ENCODE measurements around the gene GFOD1.

The GFOD1 gene

DNA sequence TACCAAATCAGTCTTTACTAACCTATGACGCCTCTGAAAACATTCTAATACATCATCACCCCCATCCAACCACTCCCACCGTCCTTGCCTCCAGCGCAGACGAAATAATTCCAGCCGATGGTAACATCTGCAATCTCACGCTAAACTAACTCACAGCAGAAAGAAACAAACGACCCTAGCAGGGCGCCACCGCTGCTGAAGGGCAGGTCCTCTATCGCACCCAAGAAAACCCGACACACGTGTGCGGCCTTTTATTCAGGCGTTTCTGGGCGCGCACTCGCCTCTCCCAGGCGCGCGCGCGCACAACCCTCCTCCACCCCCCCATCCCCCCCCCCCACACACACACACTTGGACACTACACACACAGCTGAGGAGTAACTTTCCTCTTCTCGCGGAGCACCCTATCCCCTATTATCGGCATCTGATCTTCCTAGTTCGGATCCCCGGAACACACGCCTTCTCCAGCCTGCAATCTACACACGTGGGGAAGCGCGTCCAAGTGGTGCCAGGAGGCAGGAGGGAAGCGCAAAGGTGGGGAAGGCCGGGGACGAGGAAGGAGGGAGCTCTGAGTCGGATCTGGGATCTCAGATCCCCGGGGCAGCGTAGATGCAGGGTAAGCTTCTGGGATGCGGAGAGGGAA lies 1.4 kb downstream of the GFOD1 start:
- peak; percentile 66 for DNase-seq

DNA sequence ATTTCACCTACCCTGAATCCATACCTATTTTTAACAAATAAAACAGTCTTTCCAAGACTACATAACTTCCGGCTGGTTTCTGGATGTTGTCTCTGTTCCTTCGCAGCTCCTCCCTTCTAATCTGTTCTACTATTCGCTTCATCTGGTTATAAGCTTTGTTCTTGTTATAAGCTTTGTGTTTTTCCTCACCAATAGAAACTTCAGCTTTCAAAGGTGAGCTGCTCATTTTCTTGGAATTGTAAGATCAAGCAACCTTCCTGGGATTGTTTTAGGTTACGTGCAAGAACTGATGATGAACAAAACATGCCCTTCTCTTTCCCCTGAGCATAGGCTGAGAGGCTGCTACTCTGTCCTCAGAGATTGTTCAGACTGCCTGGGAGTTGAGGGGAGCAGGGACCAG lies 2.1 kb downstream of the GFOD1 start:
- DNase-seq, result no peak

DNA sequence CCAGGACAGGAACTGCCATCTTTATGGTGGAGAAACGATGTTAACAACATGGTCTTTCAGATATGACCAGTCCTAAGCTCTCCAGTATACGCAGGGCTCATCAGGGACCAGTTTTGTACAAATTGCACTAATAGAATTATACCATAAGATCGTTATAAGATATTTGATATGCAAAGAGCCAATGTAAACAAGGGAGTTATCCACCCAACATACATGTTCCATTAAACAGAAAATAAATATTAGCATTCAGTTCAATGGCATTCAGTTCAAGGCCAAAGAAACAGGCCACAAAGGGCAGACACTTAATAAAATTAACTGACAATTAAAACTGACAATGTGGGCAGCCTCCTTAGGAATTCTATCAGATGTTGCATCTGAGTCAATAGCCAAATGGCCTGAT lies 2.6 kb downstream of the GFOD1 start:
- DNase-seq, result no peak

DNA sequence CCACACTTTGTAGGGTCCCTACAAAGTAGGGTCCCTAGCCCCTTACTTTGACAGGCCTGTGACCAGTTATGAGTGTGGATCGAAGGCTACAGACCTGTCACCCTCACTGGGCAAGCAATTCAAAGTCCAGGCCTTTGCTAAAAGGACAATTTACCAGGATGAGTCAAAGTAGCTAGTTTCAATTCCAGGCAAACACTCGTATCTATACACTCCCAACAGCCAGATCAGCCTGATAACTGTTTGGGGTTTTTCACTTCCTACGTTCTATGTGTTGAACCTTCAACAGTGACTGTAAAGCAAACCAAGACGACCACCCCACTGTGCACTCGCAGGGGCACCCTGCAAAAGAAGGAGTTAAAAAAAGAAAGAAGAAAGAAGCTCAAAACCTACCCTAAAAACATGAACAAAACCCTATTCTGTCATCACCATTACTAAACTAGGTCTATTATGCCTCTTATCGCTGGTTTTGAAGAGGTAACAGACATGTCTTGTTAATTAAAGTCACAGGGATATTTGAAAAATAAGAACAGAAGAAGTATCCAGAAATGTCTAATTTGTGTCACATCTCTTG lies 3.2 kb downstream of the GFOD1 start:
- DNase-seq, result no peak

DNA sequence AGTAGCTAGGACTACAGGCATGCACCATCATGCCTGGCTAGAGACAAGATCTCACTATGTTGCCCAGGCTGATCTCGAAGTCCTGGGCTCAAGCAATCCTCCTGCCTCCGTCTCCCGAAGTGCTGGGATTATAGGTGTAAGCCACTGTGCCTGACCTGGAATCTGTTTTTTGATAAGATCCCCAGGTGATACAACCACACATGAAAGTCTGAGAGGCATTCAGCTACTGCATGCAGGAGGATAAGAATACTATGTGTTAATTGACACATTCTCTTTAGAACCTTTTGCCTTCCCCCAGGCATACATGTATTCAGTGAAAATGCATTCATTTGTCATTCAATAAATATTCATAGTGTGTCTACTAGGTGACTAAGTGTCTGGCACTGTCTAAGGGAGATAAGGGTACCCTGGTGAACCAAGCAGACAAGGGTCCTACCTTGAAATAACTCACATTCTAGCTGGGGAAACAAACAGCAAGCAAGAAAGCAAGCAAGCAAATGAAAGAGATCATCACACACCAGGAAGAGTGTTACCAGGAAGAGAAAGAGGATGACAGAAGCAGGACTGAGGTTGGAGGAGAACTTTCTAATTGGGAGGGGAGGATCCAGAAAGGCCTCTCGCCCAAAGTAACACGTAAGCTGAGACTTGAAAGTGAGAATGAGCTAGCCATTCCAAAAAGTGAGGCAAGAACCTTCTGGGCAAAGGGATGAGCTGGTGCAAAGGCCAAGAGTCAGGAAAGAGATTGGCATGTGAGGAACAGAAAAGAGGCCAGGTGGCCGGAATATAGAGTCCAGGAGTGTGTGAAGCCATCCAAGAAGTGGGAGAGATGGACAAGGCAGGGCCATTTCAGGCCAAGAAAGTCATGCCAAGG lies 6.5 kb downstream of the GFOD1 start:
- no peak for DNase-seq

DNA sequence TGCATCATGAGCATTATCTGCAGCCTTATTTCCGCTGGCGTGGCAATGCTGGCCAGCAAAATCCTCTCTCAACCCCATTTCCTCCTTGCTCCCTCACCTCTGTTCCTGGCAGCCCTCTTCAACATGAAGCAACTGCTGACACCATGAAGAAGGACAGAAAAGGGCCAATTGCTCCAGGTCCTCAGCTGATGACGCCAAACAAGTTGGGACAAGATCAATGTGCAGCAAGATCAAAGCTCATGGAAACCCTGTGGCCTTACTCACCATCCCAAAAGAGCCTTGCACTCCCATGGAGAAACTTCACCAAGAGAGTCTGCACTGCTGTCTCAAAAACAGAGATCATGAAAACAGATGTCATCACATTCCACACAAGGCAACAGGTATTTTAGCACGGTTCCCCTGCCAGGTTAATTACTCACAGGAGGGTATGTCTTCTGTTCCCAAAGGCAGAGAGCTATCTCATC lies 7.4 kb downstream of the GFOD1 start:
- no peak for DNase-seq

DNA sequence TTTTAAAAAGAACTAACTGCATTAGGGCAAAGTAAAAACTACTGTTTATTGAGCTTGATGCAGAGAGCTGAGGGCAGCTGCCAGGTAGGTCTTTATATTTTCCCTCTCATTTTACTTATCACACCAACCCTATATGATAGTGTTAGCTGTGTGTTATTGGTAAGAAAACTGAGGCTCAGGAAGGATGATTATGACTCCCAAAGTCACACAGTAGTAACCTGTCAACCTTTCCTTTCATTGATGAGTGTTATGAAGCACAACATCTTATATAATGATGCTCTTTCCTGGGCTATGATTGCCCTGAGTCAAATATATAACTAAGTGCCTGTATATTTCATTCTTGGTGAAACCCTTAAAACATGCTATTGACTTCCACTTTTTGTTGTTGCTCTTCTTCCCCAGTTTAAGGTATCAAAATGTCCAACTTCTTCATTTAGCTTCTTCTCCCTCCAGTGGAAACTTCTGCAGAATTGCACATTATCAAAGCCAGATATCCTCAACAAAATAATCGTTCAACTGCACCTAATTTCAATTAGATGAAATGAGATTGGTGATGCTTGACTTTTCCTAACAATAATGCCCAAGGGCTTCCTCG lies 8.1 kb downstream of the GFOD1 start:
- DNase-seq, result no peak

DNA sequence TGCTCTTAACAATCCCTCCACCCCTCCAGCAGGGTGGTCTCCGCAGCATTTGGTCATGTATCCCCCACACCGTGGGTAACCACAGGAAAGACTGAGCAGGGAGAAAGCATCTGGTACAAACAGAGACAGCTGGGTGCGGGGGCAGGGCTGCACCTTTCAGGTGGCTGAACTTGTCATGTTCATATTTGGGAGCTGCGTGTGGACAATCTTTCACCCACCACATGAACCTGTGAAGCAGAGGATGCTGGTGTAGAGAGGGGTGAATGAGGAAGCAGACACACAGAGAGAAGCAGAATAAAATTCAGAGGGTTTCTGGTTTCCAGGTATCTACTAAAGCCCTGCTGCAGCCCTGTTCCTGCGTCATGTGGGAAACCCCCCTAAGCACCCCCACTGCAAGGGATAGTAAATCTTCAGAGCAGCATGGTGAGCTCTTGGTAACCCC lies 8.9 kb downstream of the GFOD1 start:
- no peak for DNase-seq

DNA sequence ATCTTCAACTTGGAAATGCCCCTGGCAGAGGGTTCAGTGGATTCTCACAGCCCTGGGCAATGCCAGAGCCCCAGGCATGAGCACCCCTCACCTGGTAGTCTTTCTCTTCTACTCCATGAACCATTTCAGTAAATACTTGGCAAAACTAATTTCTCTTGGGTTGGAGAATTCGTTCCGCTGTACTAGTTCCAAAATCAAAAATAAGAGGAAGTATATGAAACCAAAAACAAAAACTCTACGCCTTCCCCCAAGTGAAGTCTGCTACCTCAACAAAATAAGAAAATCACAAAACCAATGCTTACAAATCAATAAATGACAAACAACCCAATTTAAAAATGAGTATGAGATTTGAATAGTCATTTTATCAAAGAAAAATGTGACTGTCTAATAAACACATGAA lies 12.6 kb downstream of the GFOD1 start:
- no peak for DNase-seq

DNA sequence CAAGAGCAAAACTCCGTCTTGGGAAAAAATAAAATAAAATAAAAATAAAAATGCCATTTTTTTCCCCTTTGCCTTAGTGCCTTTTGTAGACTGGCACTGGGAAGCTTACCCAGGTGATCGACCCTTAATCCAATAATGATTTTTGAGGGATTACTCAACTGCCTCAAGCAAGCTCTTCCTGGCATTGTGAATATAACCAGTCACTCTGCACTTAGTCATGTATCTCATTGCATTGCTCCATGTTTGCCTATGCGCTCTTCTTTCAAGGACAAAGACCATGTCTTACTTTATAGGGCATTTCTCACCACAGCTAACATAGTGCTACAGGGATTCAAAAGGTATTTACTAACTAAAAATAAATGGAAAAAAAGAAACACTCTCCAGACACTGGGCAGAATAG lies 13.0 kb downstream of the GFOD1 start:
- no peak for DNase-seq

DNA sequence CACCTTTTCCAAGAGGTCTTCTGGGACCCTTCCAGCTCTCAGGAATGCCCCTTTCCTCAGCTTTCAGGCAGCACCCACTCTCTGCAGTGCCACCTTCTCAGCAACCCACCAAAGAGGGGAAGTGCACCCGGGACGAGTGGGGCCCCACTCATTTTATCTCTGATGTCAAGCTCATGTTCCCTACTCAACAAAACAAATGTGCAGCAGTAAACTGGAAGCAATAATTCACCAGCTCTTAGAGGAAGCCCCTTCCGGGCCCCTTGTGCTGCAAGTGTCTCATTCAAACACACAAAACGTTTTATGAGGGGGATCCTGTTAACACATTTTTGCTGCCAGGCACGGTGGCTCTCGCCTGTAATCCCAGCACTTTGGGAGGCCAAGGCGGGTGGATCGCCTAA lies 13.6 kb downstream of the GFOD1 start:
- DNase-seq, result no peak

DNA sequence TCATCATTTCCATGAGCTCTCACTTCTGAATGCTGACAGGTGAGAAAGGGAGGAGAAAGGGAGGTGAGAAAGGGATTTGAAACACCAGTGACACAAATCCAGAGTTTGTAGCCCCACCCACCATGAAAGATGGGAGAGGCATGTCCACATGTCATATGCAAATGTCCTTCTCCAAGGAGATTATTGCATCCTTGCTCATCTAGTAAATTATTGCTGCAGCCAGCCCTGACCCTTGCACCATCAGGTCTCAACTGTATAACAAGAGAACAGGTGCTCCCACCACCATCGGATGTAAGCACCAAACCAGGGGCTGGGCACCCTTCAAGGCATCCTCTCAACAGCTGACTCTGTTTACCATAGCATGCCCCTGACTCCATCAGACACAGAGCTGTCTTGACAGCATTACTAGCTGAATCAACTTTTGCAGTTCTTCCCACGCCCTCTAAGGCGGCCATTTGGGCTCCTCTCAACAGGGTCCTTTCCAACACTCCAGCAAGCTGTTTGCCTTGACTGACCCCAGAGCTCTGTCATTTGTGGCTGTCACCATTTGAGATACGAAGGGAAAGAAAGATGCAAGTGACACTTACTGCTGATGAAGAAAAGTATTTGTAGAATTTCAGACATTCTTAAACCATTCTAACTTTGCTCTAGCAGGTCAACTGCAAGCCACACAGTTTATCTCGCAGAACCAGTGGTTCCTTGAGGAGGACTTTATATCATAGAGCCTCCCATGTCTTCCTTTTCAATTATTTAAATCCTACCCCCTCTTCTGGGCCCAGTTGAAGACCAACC lies 14.2 kb downstream of the GFOD1 start:
- DNase-seq, result no peak

DNA sequence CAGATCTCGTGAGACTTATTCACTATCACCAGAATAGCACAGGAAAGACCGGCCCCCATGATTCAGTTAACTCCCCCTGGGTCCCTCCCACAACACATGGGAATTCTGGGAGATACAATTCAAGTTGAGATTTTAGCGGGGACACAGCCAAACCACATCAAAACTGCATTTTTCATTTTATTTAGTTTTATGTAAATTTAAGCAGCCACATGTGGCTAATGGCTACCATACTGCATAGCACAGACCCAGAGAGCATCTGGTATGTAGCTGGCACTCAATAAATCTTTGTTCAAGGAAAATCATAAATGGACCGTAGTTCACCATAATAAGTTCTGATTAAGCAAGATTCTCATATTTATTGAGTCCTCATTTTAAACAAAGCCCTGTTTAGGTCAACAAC lies 15.3 kb downstream of the GFOD1 start:
- no peak for DNase-seq

DNA sequence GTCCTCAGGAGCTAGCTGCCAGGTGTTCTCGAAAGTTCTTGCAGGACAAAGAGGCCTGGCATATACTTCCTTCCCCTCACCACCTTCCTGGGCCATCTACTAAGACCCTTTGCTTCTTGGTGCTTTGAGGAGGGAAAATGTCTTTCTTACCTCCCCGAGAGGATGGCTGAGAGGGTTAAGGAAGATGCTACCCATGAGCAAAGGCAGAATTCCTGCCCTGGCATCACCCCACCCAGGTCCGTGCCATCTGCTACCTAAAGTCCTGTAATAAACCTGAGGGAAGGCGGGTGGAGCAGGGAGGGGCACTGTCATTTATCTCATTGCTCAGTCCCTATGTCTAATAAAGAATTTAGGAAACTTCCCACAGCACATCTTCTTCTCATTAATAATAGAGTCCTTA lies 16.2 kb downstream of the GFOD1 start:
- DNase-seq, result no peak

DNA sequence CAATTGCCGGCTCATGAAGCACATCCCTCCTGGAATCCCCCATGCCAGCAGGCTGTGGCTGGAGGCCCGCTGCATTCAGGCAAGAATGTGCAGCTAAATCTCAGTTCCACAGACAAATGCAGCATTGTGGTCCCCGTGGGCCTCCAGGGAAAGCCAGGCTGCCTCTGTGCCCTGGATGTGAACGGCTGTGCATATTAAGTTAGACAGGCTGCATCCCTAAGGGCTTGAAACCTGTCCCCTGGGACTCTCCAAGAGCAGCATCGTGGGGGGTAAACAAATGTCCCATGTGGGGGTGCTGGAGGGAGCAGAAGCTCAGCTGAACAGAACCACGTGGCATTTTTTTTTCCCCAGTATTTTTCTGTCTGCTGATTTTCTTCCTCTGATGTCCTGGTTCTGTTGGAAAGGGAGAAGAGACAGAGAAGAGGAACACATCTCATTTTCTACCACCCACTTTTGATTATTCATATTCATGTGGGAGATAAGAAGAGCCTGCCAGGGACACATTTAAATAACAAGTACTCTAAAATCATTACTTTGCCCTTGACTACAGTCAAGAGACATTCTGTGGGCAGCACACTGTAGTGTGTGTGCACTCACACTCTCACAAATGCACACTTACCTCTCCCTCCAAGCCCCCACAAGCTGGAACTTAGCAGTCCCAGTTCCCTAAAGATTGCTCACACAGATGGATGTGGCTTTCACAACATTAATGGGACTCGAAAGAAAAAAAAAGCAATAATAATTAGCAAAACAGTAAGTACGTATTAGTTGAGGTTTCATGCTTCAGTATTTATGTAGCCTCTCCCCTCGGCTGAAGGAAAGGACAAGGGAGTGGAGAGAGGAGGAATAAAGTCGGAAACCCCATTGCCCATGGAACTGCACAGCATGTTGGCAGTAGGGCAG lies 16.9 kb downstream of the GFOD1 start:
- DNase-seq, result no peak

DNA sequence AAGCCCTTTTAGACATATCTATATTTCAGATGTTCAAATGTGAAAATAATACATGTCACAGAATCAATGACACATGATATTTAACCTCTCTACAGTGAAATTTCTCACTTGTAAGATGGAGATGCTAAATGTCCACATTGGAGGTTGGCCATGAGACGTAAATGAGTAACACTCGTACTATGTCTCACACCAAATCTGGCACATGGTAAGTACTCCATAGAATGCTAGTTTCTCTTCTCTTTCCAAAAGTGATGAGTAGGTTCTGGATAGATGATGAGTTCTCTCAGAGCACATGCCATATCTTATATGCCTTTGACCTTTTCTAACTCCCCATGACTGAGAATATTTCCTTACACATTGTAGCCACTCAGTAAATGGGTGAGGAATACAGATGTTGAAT lies 17.7 kb downstream of the GFOD1 start:
- no peak for DNase-seq

DNA sequence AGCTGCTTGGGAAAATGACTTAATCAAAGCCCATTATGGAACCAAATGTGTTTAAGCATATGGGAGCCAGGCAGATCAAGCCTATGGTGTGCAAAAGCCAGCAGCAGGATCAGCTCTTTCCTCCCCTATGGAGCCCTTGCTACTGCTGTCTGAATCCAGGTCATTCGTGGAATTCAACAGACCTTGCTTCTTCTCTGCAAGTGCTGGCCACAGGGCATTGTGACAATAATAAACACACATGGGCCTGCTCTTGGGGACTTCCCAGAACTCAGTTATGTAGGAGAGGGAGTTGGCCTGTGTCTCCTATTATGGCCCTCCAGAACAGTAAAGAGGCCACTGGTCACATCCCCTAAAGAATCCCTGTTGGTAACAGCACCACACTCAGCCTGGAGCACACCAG lies 18.6 kb downstream of the GFOD1 start:
- DNase-seq, result no peak

DNA sequence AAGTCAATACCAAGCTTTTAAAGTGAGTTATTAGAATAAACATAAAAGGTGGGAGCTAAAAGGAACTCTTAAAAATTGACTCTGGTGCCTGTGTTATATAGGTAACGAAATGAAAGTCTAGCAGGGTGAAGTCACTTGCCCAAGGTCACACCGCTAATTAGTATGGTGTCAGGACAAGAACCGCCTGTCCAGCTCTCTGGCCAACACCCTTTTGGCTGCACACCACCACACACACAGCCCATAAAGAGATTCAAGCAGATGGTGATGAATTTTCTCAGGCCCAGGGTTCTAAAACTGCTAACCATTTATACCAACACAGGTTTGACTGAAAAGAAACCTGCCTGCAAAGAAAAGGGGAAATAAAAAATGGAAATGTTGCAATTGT lies 20.2 kb downstream of the GFOD1 start:
- no peak for DNase-seq

DNA sequence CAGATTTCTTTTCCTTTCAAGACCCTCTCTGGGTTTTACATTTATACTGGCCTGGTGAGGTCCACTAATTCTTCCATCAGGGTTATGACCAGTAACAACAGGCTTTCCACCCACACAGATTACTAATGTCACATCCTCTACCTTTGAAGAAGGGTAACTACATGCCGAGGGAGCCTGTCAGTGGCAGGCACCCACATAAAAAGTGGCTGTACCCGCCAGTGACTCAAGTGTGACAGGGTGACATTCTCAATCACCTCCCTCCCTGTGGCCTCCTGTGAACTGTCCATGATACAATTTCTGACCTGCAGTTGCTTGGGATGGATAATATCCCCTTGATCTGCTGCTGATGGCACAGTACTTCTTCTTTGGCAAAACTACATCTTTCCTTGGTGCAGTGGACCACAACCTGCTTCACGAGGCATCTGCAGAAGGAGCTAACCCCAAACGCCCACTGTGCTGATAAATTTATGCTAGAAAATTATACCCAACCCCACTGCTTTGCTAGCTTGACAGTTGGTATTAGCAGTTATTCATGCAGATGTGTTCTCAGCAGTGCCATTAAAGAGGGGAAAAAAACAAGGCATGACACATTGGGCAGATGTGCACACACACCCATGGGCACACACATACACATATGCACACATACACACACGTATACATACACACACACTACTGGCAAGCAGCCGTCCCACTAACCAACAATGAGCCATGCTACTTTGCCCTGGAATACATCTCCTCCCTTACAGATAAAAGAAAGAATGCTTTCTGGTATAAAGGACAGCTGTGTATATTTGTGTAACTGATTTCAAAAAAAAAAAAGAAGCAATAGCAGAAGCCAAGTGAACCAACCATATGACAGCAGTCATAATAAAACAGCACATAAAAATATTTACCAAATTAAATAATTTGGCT lies 20.8 kb downstream of the GFOD1 start:
- peak; percentile 69 for DNase-seq

DNA sequence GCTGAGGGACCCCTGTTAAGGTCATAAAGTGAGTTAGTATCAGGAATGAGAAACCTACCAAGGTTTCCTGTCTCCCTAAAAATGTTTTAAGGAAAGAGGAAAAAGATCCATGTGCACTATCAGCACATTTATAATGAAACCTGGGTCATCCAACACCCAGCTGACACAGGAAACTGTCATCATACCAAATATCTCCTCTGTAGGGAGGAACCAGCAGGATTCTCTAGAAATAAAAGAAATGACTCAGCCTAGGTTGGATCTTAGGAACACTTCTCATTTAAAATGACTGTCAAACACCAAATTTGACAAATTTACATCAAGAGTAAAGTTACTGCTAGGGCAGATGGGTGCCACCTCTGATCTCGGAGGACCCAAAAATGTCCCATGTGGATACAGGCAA lies 21.7 kb downstream of the GFOD1 start:
- DNase-seq, result no peak

DNA sequence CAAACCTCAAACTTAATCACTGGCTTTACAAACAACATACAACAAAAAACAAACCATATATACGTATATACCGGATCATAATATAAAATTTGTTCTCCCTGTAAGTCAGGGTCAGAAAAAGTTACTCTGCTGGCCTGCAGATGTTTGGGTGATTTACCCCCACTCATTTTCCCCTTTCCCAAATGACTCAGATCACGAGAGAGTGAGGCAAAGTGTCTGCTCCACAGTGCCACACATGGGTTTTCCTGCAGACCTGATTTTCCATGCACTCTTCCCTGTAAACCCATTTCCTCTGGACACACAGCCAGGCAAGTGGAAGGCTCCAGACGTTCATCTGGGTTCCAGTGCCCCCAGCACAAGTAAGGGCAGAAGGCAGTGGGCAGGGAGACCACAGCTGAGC lies 23.5 kb downstream of the GFOD1 start:
- DNase-seq, result no peak
